Endothelial cell (in vitro differentiated cells): ENCODE results near the gene GGCT. TPM values are rescaled to one million over a fixed set of nuclear protein-coding genes. Genes with fewer than 3 reads are reported as not detected.
"Not testable (repeated sequence)": the region's sequence is repeated elsewhere in the genome, so short reads cannot be mapped to it uniquely, and the experiment has no call there.

Source experiments
- DNase-seq: peaks from one replicate; pipeline ENCODE4 v3.0.0; 2021; ENCODE audit warnings: low spot score
- H3K27ac Mint-ChIP-seq: one replicate; pipeline ENCODE4 v1.8.0; 2021; ENCODE audit warnings: mixed read lengths, inconsistent platforms; ENCODE audit not compliant: unreplicated experiment
- H3K27me3 Mint-ChIP-seq: one replicate; pipeline ENCODE4 v1.8.0; 2021; ENCODE audit warnings: mild to moderate bottlenecking, moderate library complexity, mixed read lengths, inconsistent platforms; ENCODE audit not compliant: unreplicated experiment
- H3K36me3 Mint-ChIP-seq: one replicate; pipeline ENCODE4 v1.8.0; 2021; ENCODE audit warnings: mild to moderate bottlenecking, low read depth, mixed read lengths, inconsistent platforms; ENCODE audit not compliant: unreplicated experiment
- H3K4me1 Mint-ChIP-seq: one replicate; pipeline ENCODE4 v1.8.0; 2021; ENCODE audit warnings: mild to moderate bottlenecking, mixed read lengths, inconsistent platforms; ENCODE audit not compliant: unreplicated experiment
- H3K4me3 Mint-ChIP-seq: one replicate; pipeline ENCODE4 v1.8.0; 2021; ENCODE audit warnings: mild to moderate bottlenecking, mixed read lengths, inconsistent platforms; ENCODE audit not compliant: unreplicated experiment
- H3K9me3 Mint-ChIP-seq: one replicate; pipeline ENCODE4 v1.8.0; 2021; ENCODE audit warnings: mixed read lengths, inconsistent platforms; ENCODE audit not compliant: unreplicated experiment
- total RNA-seq: library from RNA; stranded (reverse); fragmentation: NEBNext Ultra II Directional; extraction: Animal tissue kit (Norgen Biotek cat#: 25700); gene quantifications from one replicate; pipeline ENCODE4 v1.2.1, GENCODE V29; 2021; ENCODE audit not compliant: unreplicated experiment
- TF ChIP-seq, protein P1 (sequence below): fragments of 200-600 bp; sonication (generic); IDR thresholded peaks from one replicate; pipeline ENCODE4 v1.5.0; 2021; ENCODE audit warnings: antibody characterized with exemption; ENCODE audit not compliant: unreplicated experiment

The GGCT gene
- total RNA-seq, 1 donor from 2014 or later, result 34.0 TPM

GRCh38 chr7:30543813-30544525, 39.3 kb upstream of the GGCT start:
- Mint-ChIP-seq H3K36me3 (peaks cover 3% of the 10 kb centered on the region), H3K27ac (no peak overlapping the region), H3K4me3 (no peak overlapping the region), H3K4me1 (peaks cover 11% of the 10 kb centered on the region), H3K27me3 (peaks cover 4% of the 10 kb centered on the region), H3K9me3 (no peaks in the 10 kb centered on the region)
- TF ChIP-seq, protein P1, sequence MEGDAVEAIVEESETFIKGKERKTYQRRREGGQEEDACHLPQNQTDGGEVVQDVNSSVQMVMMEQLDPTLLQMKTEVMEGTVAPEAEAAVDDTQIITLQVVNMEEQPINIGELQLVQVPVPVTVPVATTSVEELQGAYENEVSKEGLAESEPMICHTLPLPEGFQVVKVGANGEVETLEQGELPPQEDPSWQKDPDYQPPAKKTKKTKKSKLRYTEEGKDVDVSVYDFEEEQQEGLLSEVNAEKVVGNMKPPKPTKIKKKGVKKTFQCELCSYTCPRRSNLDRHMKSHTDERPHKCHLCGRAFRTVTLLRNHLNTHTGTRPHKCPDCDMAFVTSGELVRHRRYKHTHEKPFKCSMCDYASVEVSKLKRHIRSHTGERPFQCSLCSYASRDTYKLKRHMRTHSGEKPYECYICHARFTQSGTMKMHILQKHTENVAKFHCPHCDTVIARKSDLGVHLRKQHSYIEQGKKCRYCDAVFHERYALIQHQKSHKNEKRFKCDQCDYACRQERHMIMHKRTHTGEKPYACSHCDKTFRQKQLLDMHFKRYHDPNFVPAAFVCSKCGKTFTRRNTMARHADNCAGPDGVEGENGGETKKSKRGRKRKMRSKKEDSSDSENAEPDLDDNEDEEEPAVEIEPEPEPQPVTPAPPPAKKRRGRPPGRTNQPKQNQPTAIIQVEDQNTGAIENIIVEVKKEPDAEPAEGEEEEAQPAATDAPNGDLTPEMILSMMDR, result no peak
- DNase-seq, result no peak

DNA sequence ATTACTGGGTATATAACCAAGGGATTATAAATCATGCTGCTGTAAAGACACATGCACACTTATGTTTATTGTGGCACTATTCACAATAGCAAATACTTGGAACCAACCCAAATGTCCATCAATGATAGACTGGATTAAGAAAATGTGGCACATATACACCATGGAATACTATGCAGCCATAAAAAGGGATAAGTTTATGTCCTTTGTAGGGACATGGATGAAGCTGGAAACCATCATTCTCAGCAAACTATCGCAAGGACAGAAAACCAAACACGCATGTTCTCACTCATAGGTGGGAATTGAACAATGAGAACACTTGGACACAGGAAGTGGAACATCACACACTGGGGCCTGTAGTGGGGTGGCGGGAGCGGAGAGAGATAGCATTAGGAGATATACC, 38.5 kb upstream of the GGCT start:
- H3K27me3 Mint-ChIP-seq, H3K27ac Mint-ChIP-seq, H3K4me3 Mint-ChIP-seq, H3K9me3 Mint-ChIP-seq, H3K36me3 Mint-ChIP-seq, DNase-seq, H3K4me1 Mint-ChIP-seq: not testable (repeated sequence)

- Mint-ChIP-seq H3K27me3 (peaks cover 2% of the 10 kb centered on the region), H3K9me3 (no peaks in the 10 kb centered on the region), H3K36me3 (peaks cover 7% of the 10 kb centered on the region), H3K4me1 (peaks cover 4% of the 10 kb centered on the region), H3K27ac (no peak overlapping the region), H3K4me3 (no peak overlapping the region)
- DNase-seq, result no peak
- TF ChIP-seq, protein P1, result no peak
Observed at GRCh38 chr7:30533886-30534285, 29.3 kb upstream of the GGCT start.

DNA sequence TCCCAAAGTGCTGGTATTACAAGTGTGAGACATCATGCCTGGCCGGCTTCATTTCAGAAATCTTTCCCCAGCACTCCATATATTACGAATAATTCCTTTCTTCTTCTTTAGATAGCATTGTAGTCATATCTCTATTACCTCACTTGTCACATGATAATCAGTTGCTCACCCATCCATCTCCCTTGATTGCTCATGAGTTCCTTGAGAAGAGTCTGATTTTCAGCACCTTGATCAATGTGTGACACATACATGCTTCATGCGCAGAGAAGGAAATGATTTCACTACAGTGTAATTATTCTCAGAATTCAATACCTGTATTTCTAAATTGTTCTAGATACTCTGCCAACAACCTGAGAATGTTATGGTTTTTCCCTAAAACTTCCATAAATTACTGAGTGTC, 26.7 kb upstream of the GGCT start:
- Mint-ChIP-seq H3K9me3 (no peaks in the 10 kb centered on the region), H3K27ac (no peak overlapping the region), H3K4me3 (no peak overlapping the region), H3K36me3 (no peaks in the 10 kb centered on the region), H3K4me1 (peaks cover 4% of the 10 kb centered on the region), H3K27me3 (peaks cover 2% of the 10 kb centered on the region)
- no peak for DNase-seq
- TF ChIP-seq, protein P1, result no peak

- no peak overlapping the region for H3K27ac Mint-ChIP-seq
Observed at GRCh38 chr7:30530373-30530772, 25.7 kb upstream of the GGCT start.

More at GRCh38 chr7:30530373-30530772, 25.7 kb upstream of the GGCT start:
- Mint-ChIP-seq H3K27me3 (peaks cover 2% of the 10 kb centered on the region), H3K4me3 (no peak overlapping the region), H3K4me1 (peaks cover 4% of the 10 kb centered on the region), H3K9me3 (no peaks in the 10 kb centered on the region), H3K36me3 (no peaks in the 10 kb centered on the region)
- DNase-seq, result no peak
- TF ChIP-seq, protein P1, result no peak
